Endothelial cell of umbilical vein (primary cell): Measurements from ENCODE around the gene ADAMTS12.

Experiments used
- CTCF ChIP-seq, 2 donors: IDR thresholded peaks; 1 replicate in 1 of 2; 2 replicates in 1 of 2; pipeline ENCODE4 v1.5.1; 2011; ENCODE audit warnings: low read length in 2 of 2, mild to moderate bottlenecking in 2 of 2, moderate library complexity in 2 of 2, control low read depth in 1 of 2, inconsistent platforms in 1 of 2, low read depth in 1 of 2; ENCODE audit not compliant: insufficient read depth in 1 of 2; ENCODE audit errors: extremely low read depth in 1 of 2
- POLR2A ChIP-seq: IDR thresholded peaks from 2 replicates; pipeline ENCODE4 v1.6.1; 2012; ENCODE audit warnings: low read depth, mild to moderate bottlenecking, control low read depth, low read length
- POLR2AphosphoS5 ChIP-seq: IDR thresholded peaks from 2 replicates; pipeline ENCODE4 v1.6.1; 2012; ENCODE audit warnings: low read depth, mild to moderate bottlenecking, control low read depth, low read length, moderate library complexity; ENCODE audit not compliant: insufficient read depth

GRCh38 chr5:33793836-33794549, 97.8 kb downstream of the ADAMTS12 start:
- no peak for TF ChIP-seq POLR2AphosphoS5
- TF ChIP-seq CTCF (IDR thresholded peaks at IDR 0.05; ENCODE audit: extremely low read depth in 1 of 2, insufficient read depth in 1 of 2, low read depth in 1 of 2, low read length in 2 of 2), result no peak
- TF ChIP-seq POLR2A, result no peak
